ENCODE results near the gene KLHL15.
A peak's percentile ranks its signal among the peaks of the same experiment; 100 is the strongest.

The KLHL15 gene

DNA sequence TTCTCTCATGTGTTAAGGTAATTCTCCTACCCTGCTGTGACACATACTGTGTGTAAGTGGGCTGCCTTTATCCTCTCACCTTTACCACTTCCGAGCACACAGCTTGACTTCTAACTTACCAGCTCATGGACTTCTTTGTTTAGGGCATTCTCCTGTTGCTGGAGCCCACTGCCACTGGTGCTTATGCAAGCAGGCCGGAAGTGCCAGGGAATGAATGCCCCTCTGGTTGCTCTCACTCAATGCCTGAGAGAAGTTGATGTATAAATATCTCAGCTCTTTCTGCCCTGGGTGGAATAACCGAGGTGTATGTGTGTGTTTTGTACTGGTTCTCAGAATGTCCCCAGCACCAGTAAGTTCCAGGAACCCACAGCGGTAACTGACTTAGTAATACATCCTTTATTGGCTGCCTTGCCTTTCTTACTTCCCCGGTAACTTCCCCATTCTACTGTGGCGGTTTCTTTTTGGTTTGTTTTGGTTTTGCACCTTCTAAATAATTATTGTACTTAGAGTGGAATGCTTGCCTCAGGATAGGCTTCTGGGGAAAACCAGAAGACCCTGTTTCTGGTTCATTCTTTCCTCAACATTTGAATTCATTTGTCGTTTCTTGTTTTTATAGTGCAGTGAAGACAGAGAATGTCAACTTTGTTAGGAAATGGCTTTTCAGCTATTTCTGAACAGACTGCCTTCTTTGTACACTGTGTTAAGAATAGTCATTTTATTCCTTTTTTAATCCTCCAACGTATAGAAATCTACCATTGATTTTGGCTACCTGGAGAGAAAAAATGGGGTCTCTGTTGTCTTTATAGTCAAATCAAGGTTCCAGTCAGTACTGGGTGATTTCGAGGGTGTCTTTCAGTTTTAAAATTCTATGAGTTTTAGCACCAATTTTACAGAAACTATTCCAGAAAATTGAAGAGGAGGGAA lies 73.7 kb downstream of the KLHL15 start:
- Mint-ChIP-seq H3K27me3 (no peaks in the 10 kb centered on the region), H3K27ac (peak overlapping the region; percentile 75), H3K9me3 (no peaks in the 10 kb centered on the region), H3K36me3 (no peaks in the 10 kb centered on the region), H3K4me1 (peaks cover 7% of the 10 kb centered on the region), H3K4me3 (peak overlapping the region; percentile 78)
- DNase-seq (ENCODE audit: low spot score in 2 of 2) (peak; percentile 10 to 16), ATAC-seq (ENCODE audit: low read depth) (peak; percentile 98)

DNA sequence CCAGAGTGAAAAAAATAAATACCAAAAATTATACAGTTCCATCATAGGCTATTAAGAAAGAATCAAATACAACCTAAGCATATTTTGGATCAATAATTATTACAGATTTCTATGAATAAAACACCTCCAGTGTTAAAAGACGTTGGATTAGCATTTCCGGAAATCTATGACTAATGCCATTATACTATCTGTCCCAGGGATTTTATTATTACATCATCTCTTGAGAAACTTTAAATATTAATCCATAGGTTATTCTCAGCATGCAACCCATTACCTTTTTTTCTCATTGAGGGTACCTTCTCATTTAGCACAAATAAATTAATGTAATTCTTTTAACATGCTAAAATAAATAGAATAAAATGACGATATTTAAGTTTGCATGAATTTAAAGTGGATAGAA lies 74.6 kb downstream of the KLHL15 start:
- no peak overlapping the region for H3K27ac Mint-ChIP-seq
- DNase-seq (ENCODE audit: low spot score in 2 of 2) = no peak
- H3K27me3 Mint-ChIP-seq = no peaks in the 10 kb centered on the region
- no peak for ATAC-seq (ENCODE audit: low read depth)
- H3K36me3 Mint-ChIP-seq = no peaks in the 10 kb centered on the region
- no peaks in the 10 kb centered on the region for H3K9me3 Mint-ChIP-seq
- H3K4me1 Mint-ChIP-seq = peaks cover 7% of the 10 kb centered on the region
- no peak overlapping the region for H3K4me3 Mint-ChIP-seq

DNA sequence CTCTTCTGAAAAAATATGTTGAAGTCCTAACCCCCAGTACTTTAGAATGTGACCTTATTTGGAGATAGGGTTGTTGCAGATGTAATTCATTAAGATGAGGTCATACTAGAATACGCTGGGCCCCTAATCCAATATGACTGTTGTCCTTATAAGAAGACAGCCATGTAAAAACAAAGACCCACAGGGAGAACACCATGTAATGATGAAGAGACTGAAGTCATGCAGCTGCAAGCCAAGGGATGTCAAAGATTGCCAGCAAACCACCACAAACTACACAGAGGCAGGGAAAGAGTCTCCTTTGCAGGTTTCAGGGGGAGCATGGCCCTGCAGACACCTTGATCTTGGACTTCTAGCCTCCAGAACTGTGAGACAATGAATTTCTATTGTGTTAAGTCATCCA lies 81.8 kb downstream of the KLHL15 start:
- H3K27ac Mint-ChIP-seq = no peak overlapping the region
- no peaks in the 10 kb centered on the region for H3K9me3 Mint-ChIP-seq
- H3K4me1 Mint-ChIP-seq = no peaks in the 10 kb centered on the region
- ATAC-seq (ENCODE audit: low read depth) (no peak), DNase-seq (ENCODE audit: low spot score in 2 of 2) (no peak)
- no peaks in the 10 kb centered on the region for H3K27me3 Mint-ChIP-seq
- no peaks in the 10 kb centered on the region for H3K36me3 Mint-ChIP-seq
- no peak overlapping the region for H3K4me3 Mint-ChIP-seq

DNA sequence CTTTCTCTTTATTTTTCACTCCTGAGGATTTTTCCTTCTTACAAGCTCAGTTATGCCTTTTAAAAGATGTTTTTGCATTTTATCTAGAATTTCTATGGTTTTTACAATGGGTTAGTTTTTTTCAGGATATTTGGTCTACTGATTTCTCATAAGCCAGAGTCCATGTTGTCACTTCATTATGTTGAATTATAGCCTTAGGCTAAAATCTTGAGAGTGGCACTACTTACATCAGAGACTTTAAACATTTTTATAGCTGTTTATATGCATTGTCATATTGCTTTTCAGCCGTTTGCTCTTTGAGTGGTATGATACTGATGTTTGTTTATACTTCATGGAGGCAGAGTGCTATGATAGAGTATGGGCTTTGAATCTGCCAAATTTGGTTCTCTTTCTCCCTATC lies 82.8 kb downstream of the KLHL15 start:
- Mint-ChIP-seq H3K36me3 (no peaks in the 10 kb centered on the region), H3K9me3 (no peaks in the 10 kb centered on the region), H3K27me3 (no peaks in the 10 kb centered on the region), H3K4me1 (no peaks in the 10 kb centered on the region), H3K27ac (no peak overlapping the region), H3K4me3 (no peak overlapping the region)
- DNase-seq (ENCODE audit: low spot score in 2 of 2) (no peak), ATAC-seq (ENCODE audit: low read depth) (no peak)

DNA sequence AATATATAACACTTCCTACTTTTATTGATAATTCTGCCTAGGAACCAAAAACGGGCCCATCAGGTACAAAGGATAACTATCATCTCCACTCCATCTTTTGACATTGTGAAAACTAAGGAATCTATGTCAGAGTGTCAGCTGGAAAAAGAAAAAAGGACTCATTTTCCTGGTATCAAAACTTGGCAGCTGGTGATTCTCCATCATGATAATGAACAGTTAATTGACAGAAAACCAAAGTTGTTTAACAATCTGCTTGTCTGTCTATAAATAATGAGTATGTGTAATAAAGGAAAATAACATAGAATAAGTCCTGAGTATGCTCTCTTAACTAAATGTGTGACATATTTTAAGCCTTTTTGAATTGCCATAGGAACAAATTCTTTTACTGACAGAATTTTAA lies 87.8 kb downstream of the KLHL15 start:
- H3K9me3 Mint-ChIP-seq = no peaks in the 10 kb centered on the region
- no peak overlapping the region for H3K27ac Mint-ChIP-seq
- H3K36me3 Mint-ChIP-seq = no peaks in the 10 kb centered on the region
- no peak overlapping the region for H3K4me3 Mint-ChIP-seq
- DNase-seq (ENCODE audit: low spot score in 2 of 2) = no peak
- H3K4me1 Mint-ChIP-seq = no peaks in the 10 kb centered on the region
- no peak for ATAC-seq (ENCODE audit: low read depth)
- H3K27me3 Mint-ChIP-seq = no peaks in the 10 kb centered on the region

DNA sequence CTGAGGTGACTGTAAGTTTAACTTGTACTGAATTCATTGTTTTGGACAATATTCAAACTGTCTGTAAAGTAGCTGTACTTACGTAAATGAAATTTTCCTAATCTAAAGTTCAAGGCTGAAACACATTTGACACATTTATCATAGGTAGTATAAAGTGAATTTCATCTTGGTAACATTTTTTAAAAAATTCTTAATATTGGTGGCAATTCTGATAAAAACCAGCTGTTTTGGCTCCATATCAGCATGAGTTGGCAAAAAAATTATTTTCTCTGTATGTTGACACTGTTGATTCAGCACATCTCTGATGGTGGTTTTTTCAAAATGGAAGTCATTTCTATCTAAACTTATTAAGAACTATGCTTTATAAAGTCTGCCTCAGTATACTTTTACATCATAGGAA lies 88.3 kb downstream of the KLHL15 start:
- DNase-seq (ENCODE audit: low spot score in 2 of 2) (no peak), ATAC-seq (ENCODE audit: low read depth) (no peak)
- H3K27me3 Mint-ChIP-seq = no peaks in the 10 kb centered on the region
- H3K4me3 Mint-ChIP-seq = no peak overlapping the region
- H3K9me3 Mint-ChIP-seq = no peaks in the 10 kb centered on the region
- no peaks in the 10 kb centered on the region for H3K36me3 Mint-ChIP-seq
- H3K27ac Mint-ChIP-seq = no peak overlapping the region
- H3K4me1 Mint-ChIP-seq = no peaks in the 10 kb centered on the region

DNA sequence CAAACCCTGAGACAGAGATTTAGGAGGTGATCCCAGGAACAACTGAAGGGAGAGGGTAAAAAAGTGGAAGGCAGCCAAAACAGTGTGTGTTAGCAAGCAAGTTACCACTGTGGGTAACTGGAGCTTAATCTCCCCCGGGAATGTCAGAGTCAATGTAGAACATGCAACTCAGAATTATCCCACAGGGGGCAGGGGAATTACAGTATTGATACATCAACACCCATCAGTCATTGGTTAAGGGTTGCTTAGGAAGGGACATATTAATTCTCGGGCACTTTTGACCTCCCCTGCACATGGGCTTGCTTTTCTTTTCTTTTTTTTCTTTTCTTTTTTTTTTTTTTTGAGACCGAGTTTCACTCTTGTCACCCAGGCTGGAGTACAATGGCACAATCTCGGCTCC lies 89.9 kb downstream of the KLHL15 start:
- H3K4me3 Mint-ChIP-seq = no peak overlapping the region
- DNase-seq (ENCODE audit: low spot score in 2 of 2) (no peak), ATAC-seq (ENCODE audit: low read depth) (no peak)
- H3K27me3 Mint-ChIP-seq = no peaks in the 10 kb centered on the region
- H3K4me1 Mint-ChIP-seq = no peaks in the 10 kb centered on the region
- no peaks in the 10 kb centered on the region for H3K9me3 Mint-ChIP-seq
- no peaks in the 10 kb centered on the region for H3K36me3 Mint-ChIP-seq
- no peak overlapping the region for H3K27ac Mint-ChIP-seq

DNA sequence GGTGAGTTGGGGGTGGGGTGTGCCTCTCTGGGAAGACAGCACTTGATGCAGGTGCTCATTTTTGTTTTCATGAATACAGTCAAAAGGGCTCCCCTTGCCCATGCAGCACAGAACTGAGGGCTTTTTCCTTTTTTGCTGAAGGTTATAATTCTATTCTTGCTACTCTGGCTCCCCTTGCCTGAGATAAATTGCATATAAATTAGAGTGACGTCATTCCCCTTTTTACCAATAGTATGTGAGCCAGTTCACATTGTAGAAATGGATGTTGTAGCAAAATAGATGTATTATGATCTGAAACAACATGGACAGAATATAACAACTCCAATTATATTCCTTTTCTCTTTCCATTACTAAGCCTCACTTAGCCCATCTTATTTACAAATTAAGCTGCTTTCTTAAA lies 90.8 kb downstream of the KLHL15 start:
- no peaks in the 10 kb centered on the region for H3K27me3 Mint-ChIP-seq
- no peak for DNase-seq (ENCODE audit: low spot score in 2 of 2)
- H3K27ac Mint-ChIP-seq = no peak overlapping the region
- H3K9me3 Mint-ChIP-seq = no peaks in the 10 kb centered on the region
- H3K4me1 Mint-ChIP-seq = peaks cover 1% of the 10 kb centered on the region
- H3K4me3 Mint-ChIP-seq = no peak overlapping the region
- ATAC-seq (ENCODE audit: low read depth) = no peak
- H3K36me3 Mint-ChIP-seq = no peaks in the 10 kb centered on the region

DNA sequence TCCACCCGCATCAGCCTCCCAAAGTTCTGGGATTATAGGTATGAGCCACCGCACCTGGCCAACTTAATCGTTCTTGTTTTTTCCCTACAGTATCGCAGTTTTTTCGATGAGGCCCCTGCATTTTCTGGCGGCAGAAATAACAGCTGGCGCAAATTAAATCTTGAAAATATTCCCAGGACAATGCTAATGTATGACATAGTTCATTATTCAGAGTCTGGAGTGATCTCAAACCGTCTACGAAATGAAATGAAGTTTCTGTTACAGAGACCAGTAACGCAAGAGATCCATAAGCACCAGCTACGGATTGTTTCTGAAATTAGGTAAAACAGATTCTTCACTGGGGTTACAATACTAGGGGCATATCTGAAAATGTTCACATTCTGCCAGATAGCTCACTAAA lies 91.9 kb downstream of the KLHL15 start:
- no peak overlapping the region for H3K4me3 Mint-ChIP-seq
- DNase-seq (ENCODE audit: low spot score in 2 of 2) (no peak), ATAC-seq (ENCODE audit: low read depth) (no peak)
- no peaks in the 10 kb centered on the region for H3K36me3 Mint-ChIP-seq
- no peaks in the 10 kb centered on the region for H3K9me3 Mint-ChIP-seq
- H3K27me3 Mint-ChIP-seq = no peaks in the 10 kb centered on the region
- peaks cover 4% of the 10 kb centered on the region for H3K4me1 Mint-ChIP-seq
- H3K27ac Mint-ChIP-seq = no peak overlapping the region

Data from memory B cell (primary cell).